ENCODE measurements around the gene SPDYE17. TPM values are rescaled to one million over a fixed set of nuclear protein-coding genes. Genes with fewer than 3 reads are reported as not detected.
"Not testable (repeated sequence)": the region's sequence is repeated elsewhere in the genome, so short reads cannot be mapped to it uniquely, and the experiment has no call there.

The SPDYE17 gene
- polyA plus RNA-seq, 3 donors = not detected

GRCh38 chr7:76974336-76974735, 57.8 kb downstream of the SPDYE17 start:
- H3K27ac ChIP-seq (ENCODE audit: low read depth in 1 of 2, low read length in 2 of 2); H3K27me3 ChIP-seq (ENCODE audit: control insufficient read depth in 2 of 2, insufficient read depth in 2 of 2, low read length in 2 of 2); H3K9ac ChIP-seq (ENCODE audit: insufficient read depth, low read length, poor library complexity, severe bottlenecking); H3K4me3 Mint-ChIP-seq; H3K27me3 Mint-ChIP-seq (ENCODE audit: low read depth in 3 of 3); H3K4me1 ChIP-seq (ENCODE audit: control insufficient read depth in 1 of 2, insufficient read depth in 2 of 2, low read length in 2 of 2); intact Hi-C loops (cut with micrococcal nuclease); DNase-seq; H2AFZ ChIP-seq (ENCODE audit: insufficient read depth, low read depth, low read length, poor library complexity, severe bottlenecking); H3K27ac Mint-ChIP-seq; H3K4me2 ChIP-seq (replicated peaks; ENCODE audit: extremely low read depth, low read length, poor library complexity, severe bottlenecking); H3K79me2 ChIP-seq (ENCODE audit: insufficient read depth, low read length); H3K36me3 ChIP-seq (replicated peaks in 1 of 2; ENCODE audit: control insufficient read depth in 1 of 2, insufficient read depth in 2 of 2, low read length in 2 of 2); H4K20me1 ChIP-seq (ENCODE audit: insufficient read depth, low read length); H3K9me3 Mint-ChIP-seq; H3K9me3 ChIP-seq (replicated peaks in 1 of 2; ENCODE audit: control insufficient read depth in 1 of 2, insufficient read depth in 1 of 2, low read length in 2 of 2); H3K4me3 ChIP-seq (replicated peaks in 1 of 3; ENCODE audit: low read depth in 2 of 3, low read length in 3 of 3); H3K4me1 Mint-ChIP-seq: not testable (repeated sequence)
- WGBS (ENCODE audit: insufficient coverage) = no CpG with 5 or more reads among the region's 12 CpGs
- H3K36me3 Mint-ChIP-seq = peaks cover 10 to 36% of the 10 kb centered on the region in 2 donors

DNA sequence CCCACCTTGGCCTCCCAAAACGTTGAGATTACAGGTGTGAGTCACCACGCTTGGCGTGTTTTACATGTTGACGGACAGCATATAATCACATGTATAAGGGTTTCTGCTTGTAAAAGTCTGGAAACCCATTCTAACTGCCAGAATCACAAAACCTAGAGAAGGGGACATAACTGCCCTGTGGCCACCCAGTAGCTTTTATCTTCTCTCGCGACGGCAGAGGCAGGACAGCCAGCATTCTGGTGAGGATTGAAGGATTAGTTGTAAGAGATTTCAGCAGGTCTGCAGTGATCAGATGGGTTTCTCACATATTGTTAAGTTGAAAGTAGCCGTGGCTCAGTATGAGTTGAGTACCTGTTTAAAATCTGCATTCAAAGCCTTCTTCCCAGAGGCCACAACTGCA, 59.8 kb downstream of the SPDYE17 start:
- H3K27me3 Mint-ChIP-seq (ENCODE audit: low read depth in 3 of 3); H4K20me1 ChIP-seq (ENCODE audit: insufficient read depth, low read length); H2AFZ ChIP-seq (ENCODE audit: insufficient read depth, low read depth, low read length, poor library complexity, severe bottlenecking); H3K9me3 Mint-ChIP-seq; H3K4me3 ChIP-seq (replicated peaks in 1 of 3; ENCODE audit: low read depth in 2 of 3, low read length in 3 of 3); H3K27me3 ChIP-seq (ENCODE audit: control insufficient read depth in 2 of 2, insufficient read depth in 2 of 2, low read length in 2 of 2); H3K79me2 ChIP-seq (ENCODE audit: insufficient read depth, low read length); H3K27ac Mint-ChIP-seq; H3K9me3 ChIP-seq (replicated peaks in 1 of 2; ENCODE audit: control insufficient read depth in 1 of 2, insufficient read depth in 1 of 2, low read length in 2 of 2); H3K27ac ChIP-seq (ENCODE audit: low read depth in 1 of 2, low read length in 2 of 2); DNase-seq; H3K4me2 ChIP-seq (replicated peaks; ENCODE audit: extremely low read depth, low read length, poor library complexity, severe bottlenecking); H3K9ac ChIP-seq (ENCODE audit: insufficient read depth, low read length, poor library complexity, severe bottlenecking); H3K36me3 ChIP-seq (replicated peaks in 1 of 2; ENCODE audit: control insufficient read depth in 1 of 2, insufficient read depth in 2 of 2, low read length in 2 of 2); H3K4me1 ChIP-seq (ENCODE audit: control insufficient read depth in 1 of 2, insufficient read depth in 2 of 2, low read length in 2 of 2); H3K4me3 Mint-ChIP-seq; H3K4me1 Mint-ChIP-seq; intact Hi-C loops (cut with micrococcal nuclease): not testable (repeated sequence)
- H3K36me3 Mint-ChIP-seq = peaks cover 10 to 25% of the 10 kb centered on the region in 2 donors
- no CpG with 5 or more reads among the region's 8 CpGs for WGBS (ENCODE audit: insufficient coverage)

Small RNA genes within 50 kb of the gene (small RNA-seq; reads per million reads assigned to genes)
- not detected for gene RF00019 (ENCODE audit: insufficient read length, low read depth)

Other genes with a start within 250 kb of the SPDYE17 start
- gene SPDYE18, start 30.2 kb upstream of the SPDYE17 start, polyA plus RNA-seq = 1 to 10 TPM in 1 of 3 donors, not detected in 2; 1.5 TPM
- 1 to 10 TPM in 1 of 3 donors, under 1 TPM in 2; 0.08 to 7.2 (median 0.40) TPM for gene CCDC146, start 90.3 kb upstream of the SPDYE17 start, polyA plus RNA-seq
- gene FGL2, start 167.5 kb upstream of the SPDYE17 start, polyA plus RNA-seq = 100 to 1,000 TPM; 238 to 775 (median 774) TPM

Measured in CD14-positive monocyte (primary cell).